H1 (cell line): ENCODE data around the gene ATP11A. TPM values are rescaled to one million over a fixed set of nuclear protein-coding genes. Genes with fewer than 3 reads are reported as not detected.

Source experiments
- CTCF ChIA-PET: fragments of 300-600 bp; sonication (Branson Sonifier 250); formaldehyde crosslinking; loops from one replicate; lab custom pipeline; 2021; ENCODE audit not compliant: partially characterized antibody; lab: Charles Lee
- POLR2A ChIA-PET: fragments of 300-600 bp; sonication (Branson Sonifier 250); formaldehyde crosslinking; loops from one replicate; lab custom pipeline; 2021; ENCODE audit warnings: inconsistent platforms; ENCODE audit not compliant: partially characterized antibody; lab: Charles Lee
- DNase-seq, 2 experiments: peaks; one replicate each; pipeline versions ENCODE4 v3.0.0 to v3.0.0-alpha.2; 2010 to 2022; ENCODE audit warnings: low spot score in 2 of 2, low read depth in 1 of 2, mixed read lengths in 1 of 2
- FAIRE-seq: peaks from 2 replicates; lab custom pipeline; 2011; peaks lifted over from hg19 to GRCh38; lab: Jason Lieb, UNC
- H2AFZ ChIP-seq: 2 replicates; pipeline ENCODE4 v1.8.1; 2012; ENCODE audit warnings: low read length, inconsistent platforms
- H2AK5ac ChIP-seq: 2 replicates; pipeline ENCODE4 v1.6.1; 2013; ENCODE audit warnings: low read depth, low read length
- H2BK120ac ChIP-seq: replicated peaks from 2 replicates; pipeline ENCODE3; 2013; ENCODE audit warnings: low read depth, low read length, inconsistent platforms
- H2BK12ac ChIP-seq: 2 replicates; pipeline ENCODE4 v1.6.1; 2013; ENCODE audit warnings: low read depth, low read length
- H2BK15ac ChIP-seq: 2 replicates; pipeline ENCODE4 v1.6.1; 2013; ENCODE audit warnings: low read length
- H2BK20ac ChIP-seq: 2 replicates; pipeline ENCODE4 v1.6.1; 2013; ENCODE audit warnings: low read length
- H2BK5ac ChIP-seq: 2 replicates; pipeline ENCODE4 v1.6.1; 2013; ENCODE audit warnings: low read depth, low read length
- H3K14ac ChIP-seq: 2 replicates; pipeline ENCODE4 v1.6.1; 2013; ENCODE audit warnings: inconsistent platforms; ENCODE audit not compliant: insufficient read length
- H3K18ac ChIP-seq: 2 replicates; pipeline ENCODE4 v1.6.1; 2013; ENCODE audit warnings: low read length; ENCODE audit errors: extremely low read depth
- H3K23ac ChIP-seq: 2 replicates; pipeline ENCODE4 v1.6.1; 2013; ENCODE audit warnings: inconsistent platforms; ENCODE audit not compliant: insufficient read length
- H3K23me2 ChIP-seq: 2 replicates; pipeline ENCODE4 v1.6.1; 2013; ENCODE audit warnings: low read depth, low read length
- H3K27ac ChIP-seq: 2 replicates; pipeline ENCODE4 v1.6.1; 2011; ENCODE audit warnings: low read depth, low read length, inconsistent platforms
- H3K27me3 ChIP-seq, 4 experiments: replicated peaks in 1 of 4; 1 replicate in 1 of 4; 2 replicates in 3 of 4; pipeline versions ENCODE4 v1.6.1 to v1.8.1; 2011 to 2013; ENCODE audit warnings: low read length in 3 of 4, mild to moderate bottlenecking in 3 of 4, inconsistent platforms in 2 of 4, mixed read lengths in 2 of 4, moderate library complexity in 1 of 4; ENCODE audit not compliant: control insufficient read depth in 3 of 4, insufficient read depth in 3 of 4; ENCODE audit errors: extremely low read depth in 1 of 4
- H3K36me3 ChIP-seq, 4 experiments: 2 replicates each; pipeline versions ENCODE4 v1.6.1 to v1.8.1; 2011 to 2013; ENCODE audit warnings: mild to moderate bottlenecking in 4 of 4, low read length in 3 of 4, moderate library complexity in 2 of 4, control low read depth in 1 of 4, inconsistent platforms in 1 of 4; ENCODE audit not compliant: insufficient read depth in 4 of 4, control insufficient read depth in 2 of 4
- H3K4ac ChIP-seq: replicated peaks from 2 replicates; pipeline ENCODE3; 2013; ENCODE audit warnings: low read length, low read depth, mixed read lengths, inconsistent platforms; ENCODE audit not compliant: insufficient read length
- H3K4me1 ChIP-seq, 4 experiments: replicated peaks in 1 of 4; 1 replicate in 1 of 4; 2 replicates in 3 of 4; pipeline versions ENCODE4 v1.6.1 to v1.8.1; 2011 to 2013; ENCODE audit warnings: low read length in 3 of 4, inconsistent platforms in 2 of 4, mixed read lengths in 1 of 4; ENCODE audit not compliant: insufficient read depth in 4 of 4, control insufficient read depth in 3 of 4
- H3K4me2 ChIP-seq, 2 experiments: 2 replicates each; pipeline versions ENCODE4 v1.6.1 to v1.8.1; 2011 to 2013; ENCODE audit warnings: low read depth in 2 of 2, low read length in 2 of 2, control low read depth in 1 of 2, inconsistent platforms in 1 of 2, mild to moderate bottlenecking in 1 of 2; ENCODE audit not compliant: insufficient read depth in 1 of 2
- H3K4me3 ChIP-seq, 4 experiments: fragments of 200-600, 300-600 bp in 1 of 4; sonication (generic), shearing (Covaris generic), sonication (Bioruptor Twin) in 1 of 4; 2 replicates each; pipeline versions ENCODE4 v1.5.1 to v1.8.1; 2011 to 2016; ENCODE audit warnings: low read length in 4 of 4, low read depth in 3 of 4, control low read depth in 2 of 4, inconsistent platforms in 2 of 4, mild to moderate bottlenecking in 2 of 4, mixed read lengths in 1 of 4, moderate library complexity in 1 of 4; ENCODE audit not compliant: insufficient read depth in 2 of 4; ENCODE audit errors: extremely low read depth in 1 of 4
- H3K56ac ChIP-seq: replicated peaks from 2 replicates; pipeline ENCODE3; 2013; ENCODE audit warnings: low read depth, mild to moderate bottlenecking, mixed read lengths, low read length, inconsistent platforms; ENCODE audit not compliant: insufficient read length
- H3K79me1 ChIP-seq: 2 replicates; pipeline ENCODE4 v1.6.1; 2013; ENCODE audit warnings: low read depth, low read length, control low read depth
- H3K79me2 ChIP-seq, 2 experiments: 2 replicates each; pipeline versions ENCODE4 v1.6.1 to v1.8.1; 2012 to 2013; ENCODE audit warnings: low read length in 2 of 2, mild to moderate bottlenecking in 2 of 2, inconsistent platforms in 1 of 2; ENCODE audit not compliant: insufficient read depth in 2 of 2, control insufficient read depth in 1 of 2
- H3K9ac ChIP-seq, 4 experiments: replicated peaks in 1 of 4; 1 replicate in 1 of 4; 2 replicates in 3 of 4; pipeline versions ENCODE4 v1.6.1 to v1.8.1; 2011 to 2013; ENCODE audit warnings: low read depth in 3 of 4, low read length in 3 of 4, control low read depth in 2 of 4, mild to moderate bottlenecking in 2 of 4, moderate library complexity in 2 of 4, inconsistent platforms in 1 of 4; ENCODE audit errors: extremely low read depth in 1 of 4
- H3K9me3 ChIP-seq, 2 experiments: 2 replicates each; pipeline versions ENCODE4 v1.6.1 to v1.8.1; 2012 to 2013; ENCODE audit warnings: mild to moderate bottlenecking in 2 of 2, moderate library complexity in 2 of 2, control low read depth in 1 of 2, inconsistent platforms in 1 of 2, low read depth in 1 of 2, low read length in 1 of 2, mixed read lengths in 1 of 2; ENCODE audit not compliant: insufficient read depth in 2 of 2
- H4K20me1 ChIP-seq, 2 experiments: replicated peaks in 1 of 2; 2 replicates each; pipeline versions ENCODE3 to v1.8.1; 2011 to 2013; ENCODE audit warnings: inconsistent platforms in 2 of 2, low read length in 2 of 2, mild to moderate bottlenecking in 1 of 2; ENCODE audit not compliant: insufficient read depth in 2 of 2, control insufficient read depth in 1 of 2
- H4K5ac ChIP-seq: 2 replicates; pipeline ENCODE4 v1.6.1; 2013; ENCODE audit warnings: low read length, low read depth, mixed read lengths, inconsistent platforms; ENCODE audit not compliant: insufficient read length
- H4K8ac ChIP-seq: 2 replicates; pipeline ENCODE4 v1.8.0; 2013; ENCODE audit warnings: mild to moderate bottlenecking, moderate library complexity, low read length, inconsistent platforms; ENCODE audit not compliant: insufficient read depth; ENCODE audit errors: extremely low read depth
- H4K91ac ChIP-seq: replicated peaks from 2 replicates; pipeline ENCODE3; 2013; ENCODE audit warnings: low read length, mixed read lengths, inconsistent platforms; ENCODE audit not compliant: insufficient read length
- GABPA ChIP-seq: IDR thresholded peaks from 2 replicates; pipeline ENCODE4 v1.6.1; 2011; ENCODE audit warnings: mild to moderate bottlenecking, low read length, moderate library complexity, borderline replicate concordance; ENCODE audit not compliant: insufficient read depth
- WGBS, 2 experiments: shearing (Covaris generic) in 1 of 2; methylation state at CpG; one replicate each; pipeline versions ENCODE4 v1.1.6 to v1.1.7; 2013 to 2015; ENCODE audit warnings: low lambda C conversion rate in 2 of 2, mixed read lengths in 2 of 2, inconsistent platforms in 1 of 2, low coverage in 1 of 2, missing lambda C conversion rate in 1 of 2; ENCODE audit not compliant: insufficient replicate concordance in 2 of 2, insufficient coverage in 1 of 2, insufficient read length in 1 of 2; ENCODE audit errors: extremely low coverage in 1 of 2, missing lambda C conversion rate in 1 of 2; 5-methylcytosine and 5-hydroxymethylcytosine counted together
- polyA plus RNA-seq, 7 experiments: library from polyadenylated mRNA; depleted of rRNA in 3 of 7; stranded (reverse) in 5 of 7; unstranded in 2 of 7; fragments of >200 nt in 5 of 7; fragments of 200-250 nt in 2 of 7; gene quantifications; 1 replicate in 5 of 7; 2 replicates in 1 of 7; 4 replicates in 1 of 7; pipeline versions ENCODE4 v1.2.1 to v1.2.3, GENCODE V29; 2011 to 2013; ENCODE audit warnings: missing spikeins in 2 of 7, mixed read lengths in 2 of 7
- total RNA-seq: library from RNA; stranded (reverse); fragmentation: NEBNext Ultra II Directional; extraction: Animal tissue kit (Norgen Biotek cat#: 25700); gene quantifications from 2 replicates; pipeline ENCODE4 v1.2.1, GENCODE V29; 2021

ATP11A gene
- total and polyA plus RNA-seq, 2 of the 8 experiments (the other 6 are each of a cell fraction or from before 2014, with no cell fraction given) = 28.8 to 72.9 TPM

DNA sequence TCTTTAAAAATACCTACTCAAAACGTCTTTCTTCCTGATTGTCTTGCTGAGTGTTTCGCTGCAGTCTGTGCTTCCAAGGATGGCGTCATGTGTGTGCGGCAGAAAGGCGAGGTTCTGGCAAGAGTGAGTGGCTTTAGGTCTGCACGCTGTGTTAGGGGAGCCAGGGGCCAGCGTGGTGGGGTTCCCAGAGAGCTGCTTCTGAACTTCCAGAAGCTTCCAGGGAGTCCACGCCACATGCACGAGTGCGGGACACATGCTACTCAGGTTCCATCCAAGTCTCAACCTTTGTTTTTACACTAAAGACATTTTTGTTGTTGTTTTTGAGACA, 67.9 kb downstream of the ATP11A start:
- no peak for FAIRE-seq
- Histone ChIP-seq H4K20me1 (peaks cover 2 to 3% of the 10 kb centered on the region in 2 experiments), H3K9me3 (no peaks in the 10 kb centered on the region), H3K4me3 (no peak overlapping the region), H4K91ac (no peak overlapping the region), H3K79me1 (peaks cover 6% of the 10 kb centered on the region), H2AK5ac (no peak overlapping the region), H3K4me2 (no peak overlapping the region), H3K56ac (no peak overlapping the region), H3K36me3 (no peaks in the 10 kb centered on the region), H2BK12ac (no peak overlapping the region), H3K23ac (no peak overlapping the region), H2BK15ac (no peak overlapping the region), H2BK120ac (no peak overlapping the region), H3K4ac (no peak overlapping the region), H4K5ac (no peak overlapping the region), H3K14ac (no peak overlapping the region), H3K27me3 (no peaks in the 10 kb centered on the region), H3K9ac (no peak overlapping the region), H3K23me2 (no peaks in the 10 kb centered on the region), H3K4me1 (peaks cover 0 to 12% (median 7%) of the 10 kb centered on the region in 4 experiments; a peak in 4 of 7 replicates), H3K79me2 (peaks cover 0 to 44% of the 10 kb centered on the region in 2 experiments; a peak in 2 of 4 replicates), H2BK5ac (no peak overlapping the region), H2BK20ac (no peak overlapping the region), H3K27ac (no peak overlapping the region), H3K18ac (no peak overlapping the region), H4K8ac (no peak overlapping the region), H2AFZ (no peak overlapping the region)
- no peak for TF ChIP-seq GABPA
- no peak for DNase-seq
- POLR2A ChIA-PET = no interaction called here
- CTCF ChIA-PET = interaction anchor here (0.7 to 1.1 kb wide), 2 partner anchors 47 to 116 kb away, joined by 3 read pairs; no protein-coding TSS in a partner anchor
- WGBS, 2 experiments = 96% methylated on average over 10 of the region's 10 CpGs; no CpG with 5 or more reads in 1 of the 2 experiments
